HG03469 (cell line): ENCODE results near the gene EDDM3A.
"Not testable (repeated sequence)": the region's sequence is repeated elsewhere in the genome, so short reads cannot be mapped to it uniquely, and the experiment has no call there.

ENCODE experiments used
- ATAC-seq: cut with Tn5 transposase; IDR thresholded peaks from one replicate; pipeline ENCODE4 v1.9.1; 2021; ENCODE audit warnings: mild to moderate bottlenecking, moderate library complexity, moderate number of reproducible peaks; ENCODE audit not compliant: unreplicated experiment

EDDM3A gene

DNA sequence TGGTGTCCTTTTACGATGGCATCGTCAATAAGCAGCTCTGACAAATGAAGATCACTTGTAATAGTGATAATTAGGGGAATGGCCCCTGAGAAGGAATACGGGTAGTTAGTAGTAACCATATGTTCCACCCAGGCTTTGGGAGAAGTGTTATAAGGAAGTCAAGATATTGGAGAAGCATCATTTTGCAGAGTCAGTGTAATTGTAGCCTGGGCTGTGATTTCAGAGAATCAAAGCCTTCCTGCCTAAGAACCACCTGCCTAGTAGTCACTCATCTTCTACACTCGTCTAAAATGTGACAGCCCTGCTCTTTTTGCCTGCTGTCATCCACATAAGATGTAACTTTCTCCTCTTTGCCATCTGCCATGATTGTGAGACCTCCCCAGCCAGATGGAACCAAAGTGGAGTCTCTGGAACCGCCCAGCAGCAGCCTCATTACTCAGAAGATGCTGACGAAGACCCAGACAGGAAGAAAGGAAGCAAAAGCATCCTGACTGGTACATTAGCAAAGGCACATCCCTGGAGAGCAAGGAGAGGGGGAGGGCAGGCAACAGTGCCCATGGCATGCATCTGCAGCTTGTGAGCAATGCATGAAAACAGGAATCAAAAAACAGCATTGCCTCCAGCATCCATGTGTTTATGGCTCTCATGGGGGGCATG, 12.6 kb upstream of the EDDM3A start:
- ATAC-seq = no peak

DNA sequence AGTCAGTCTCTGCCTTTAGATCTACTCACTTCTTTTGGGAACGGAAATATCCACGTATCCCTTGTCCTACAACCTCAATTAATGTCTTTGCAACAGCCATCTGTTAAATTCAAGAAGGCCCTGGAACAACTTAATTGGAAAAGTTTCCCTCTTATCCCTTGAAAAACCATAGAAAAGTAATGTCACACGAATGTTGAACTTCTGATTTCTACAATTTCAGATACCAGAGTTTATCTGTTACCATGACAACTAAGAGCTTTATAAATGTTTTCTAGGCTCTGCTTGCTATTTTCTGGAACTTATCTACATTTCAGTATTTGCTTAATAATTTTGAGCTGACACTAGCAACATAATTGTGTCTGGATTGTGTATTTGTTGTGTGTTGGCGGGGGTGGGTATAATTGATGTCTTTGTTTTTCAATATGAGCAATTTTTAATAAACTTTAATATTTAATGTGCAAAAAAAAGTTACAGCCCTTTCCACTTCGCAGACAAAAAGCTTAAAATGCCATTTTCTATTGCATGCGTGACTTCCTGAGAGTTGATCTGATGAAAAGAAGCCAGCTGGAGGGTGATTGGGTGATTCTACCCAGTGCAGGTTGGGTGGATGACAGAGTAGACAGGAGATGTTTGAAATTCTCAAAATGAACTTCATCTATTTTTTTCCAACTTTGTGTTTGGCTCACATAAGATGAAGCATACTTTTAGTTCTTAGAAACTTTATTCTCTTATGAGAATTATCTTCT, 11.8 kb upstream of the EDDM3A start:
- ATAC-seq = no peak

DNA sequence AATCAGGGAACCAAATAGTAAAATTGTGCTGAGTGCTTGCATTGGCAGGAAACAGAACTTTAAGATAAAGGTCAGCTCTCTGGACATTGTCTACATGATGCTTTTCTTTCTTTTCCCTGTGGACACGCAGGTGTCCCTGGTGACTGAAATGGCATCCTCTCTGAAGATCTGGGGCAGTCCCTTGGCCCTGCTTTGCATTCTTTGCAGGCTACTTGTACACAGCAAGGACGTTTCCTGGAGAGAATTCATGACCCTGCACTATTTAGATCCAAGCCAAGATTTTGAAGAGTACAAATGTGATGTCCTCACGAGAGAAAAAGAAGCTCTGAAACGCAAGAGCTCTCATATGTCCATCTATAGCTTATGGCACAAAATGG, 11.3 kb upstream of the EDDM3A start:
- ATAC-seq = no peak

DNA sequence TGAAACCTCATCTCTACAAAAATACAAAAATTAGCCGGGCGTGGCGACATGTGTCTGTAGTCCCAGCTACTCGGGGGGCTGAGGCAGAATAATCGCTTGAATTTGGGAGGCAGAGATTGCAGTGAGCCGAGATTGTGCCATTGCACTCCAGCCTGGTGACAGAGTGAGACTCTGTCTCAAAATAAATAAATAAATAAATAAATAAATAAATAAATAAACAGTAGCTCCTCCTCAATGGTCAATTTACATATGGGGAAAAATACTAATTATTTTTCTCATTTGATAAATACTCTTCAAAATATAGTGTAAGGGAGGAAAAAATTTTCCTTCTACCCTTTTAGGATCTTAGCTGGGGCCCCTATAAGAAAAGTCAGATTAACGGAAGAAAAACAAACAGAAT, 7.4 kb upstream of the EDDM3A start:
- not testable (repeated sequence) for ATAC-seq

DNA sequence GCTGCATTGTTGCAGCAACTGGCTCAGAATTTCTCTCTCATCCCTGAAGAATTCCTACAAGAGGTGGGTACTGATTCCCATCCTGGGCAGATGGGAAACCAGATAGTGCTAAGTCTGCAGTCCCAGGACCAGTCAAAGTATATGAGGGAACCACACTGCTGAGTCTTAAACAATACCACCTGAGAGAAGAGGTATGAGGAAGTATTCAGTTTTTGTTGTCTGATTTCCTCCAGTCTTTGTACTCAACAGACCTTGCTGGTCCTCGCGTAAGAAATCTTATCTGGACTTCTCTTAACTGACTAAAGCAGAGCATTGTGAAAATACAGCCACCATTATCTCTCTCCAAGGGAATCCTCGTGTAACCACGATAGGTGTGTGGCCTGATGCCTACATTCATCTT, 3.6 kb upstream of the EDDM3A start:
- ATAC-seq = no peak

DNA sequence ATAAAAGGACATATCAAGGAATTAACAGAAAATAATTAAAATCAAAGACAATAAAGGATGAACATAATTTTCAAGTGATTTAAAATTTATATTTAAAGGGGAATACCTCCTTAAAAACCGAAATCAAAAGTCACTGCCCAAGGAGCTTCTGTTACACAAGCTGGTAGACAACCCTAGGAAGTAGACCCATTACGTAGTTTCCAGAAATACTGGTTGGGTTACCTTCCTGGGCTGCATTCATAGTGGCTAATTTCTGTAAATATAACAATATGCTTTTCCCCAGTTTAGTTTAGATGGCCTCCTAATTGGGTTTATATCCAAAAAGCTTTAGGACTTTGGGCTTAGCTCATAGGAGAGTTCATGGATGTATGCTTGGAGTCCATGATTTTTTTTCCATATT, 2.1 kb upstream of the EDDM3A start:
- no peak for ATAC-seq

DNA sequence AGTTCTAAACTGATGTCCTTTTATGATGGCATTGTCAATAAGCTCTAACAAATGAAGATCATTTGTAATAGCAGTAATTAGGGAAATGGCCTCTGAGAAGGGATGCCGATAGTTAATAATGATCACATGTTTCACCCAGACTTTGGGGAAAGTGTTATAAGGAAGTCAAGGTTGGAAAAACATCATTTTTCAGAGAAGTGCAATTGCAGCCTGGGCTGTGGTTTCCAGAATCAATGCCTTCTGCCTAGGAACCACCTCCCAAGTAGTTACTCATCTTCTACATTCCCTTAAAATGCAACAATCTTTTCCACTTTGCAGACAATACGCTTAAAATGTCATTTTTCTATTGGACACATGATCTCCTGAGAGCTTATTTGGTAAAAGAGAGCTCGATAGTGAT, 879 bp downstream of the EDDM3A start:
- ATAC-seq = no peak

DNA sequence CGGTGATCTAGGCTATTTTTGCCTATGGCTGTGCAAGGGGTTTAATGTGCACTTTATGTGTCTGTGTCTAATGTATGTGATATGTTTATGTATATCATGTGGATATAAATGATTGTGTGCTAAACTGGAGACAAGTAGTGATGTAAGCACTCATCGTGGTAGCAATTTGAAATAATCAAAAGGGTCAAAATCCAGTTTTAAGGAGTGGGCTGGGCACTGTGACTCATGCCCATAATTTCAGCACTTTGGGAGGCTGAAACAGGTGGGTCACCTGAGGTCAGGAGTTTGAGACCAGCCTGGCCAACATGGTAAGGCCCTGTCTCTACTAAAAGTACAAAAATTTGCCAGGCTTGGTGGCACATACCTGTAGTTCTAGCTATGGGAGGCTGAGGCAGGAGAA, 2.8 kb downstream of the EDDM3A start:
- no peak for ATAC-seq

DNA sequence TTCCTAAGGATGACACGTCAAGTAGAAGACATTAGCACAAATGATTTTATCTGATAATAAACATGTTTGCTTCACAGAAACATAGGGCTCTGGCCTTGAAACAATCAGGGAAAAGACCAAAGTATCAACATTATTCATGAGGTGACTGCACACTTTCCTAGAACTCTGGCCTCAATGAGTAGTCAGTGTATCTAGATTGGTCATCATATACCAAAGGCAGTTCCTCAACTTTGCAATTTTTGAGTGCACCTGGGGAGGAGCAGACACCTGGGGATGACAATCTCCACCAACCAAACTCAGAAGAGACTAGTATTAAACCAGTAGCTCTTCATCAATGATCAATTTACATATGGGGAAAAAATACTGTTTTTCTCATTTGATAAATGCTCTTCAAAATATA, 4.5 kb downstream of the EDDM3A start:
- no peak for ATAC-seq

DNA sequence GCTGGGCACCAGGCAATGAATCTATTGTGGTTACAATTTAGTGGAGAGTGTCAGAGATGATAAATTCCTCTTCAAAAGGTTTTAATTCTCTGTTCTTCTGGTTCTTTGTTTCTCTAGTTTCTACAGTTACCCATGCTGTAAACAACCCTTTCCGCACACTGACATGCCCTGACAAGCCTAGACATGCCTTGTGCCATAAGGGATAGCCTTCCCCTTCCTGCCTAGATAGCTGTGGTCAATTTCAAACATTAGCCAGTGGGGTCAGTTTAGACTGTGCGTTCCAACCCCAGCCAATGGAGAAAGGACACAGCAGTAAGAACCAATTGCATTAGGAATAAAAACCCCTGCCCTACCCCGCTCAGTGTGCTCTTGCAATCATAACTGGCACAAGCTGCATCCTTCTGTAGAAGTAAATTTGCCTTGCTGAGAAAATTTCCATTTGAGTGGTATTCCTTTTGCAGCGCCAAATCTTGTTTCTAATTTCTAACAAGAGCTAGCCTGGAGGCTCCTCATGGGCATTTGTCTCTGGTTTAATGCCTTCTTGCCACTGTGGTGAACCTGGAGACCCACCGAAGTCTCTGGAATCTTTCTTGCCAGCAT, 6.4 kb downstream of the EDDM3A start:
- no peak for ATAC-seq

DNA sequence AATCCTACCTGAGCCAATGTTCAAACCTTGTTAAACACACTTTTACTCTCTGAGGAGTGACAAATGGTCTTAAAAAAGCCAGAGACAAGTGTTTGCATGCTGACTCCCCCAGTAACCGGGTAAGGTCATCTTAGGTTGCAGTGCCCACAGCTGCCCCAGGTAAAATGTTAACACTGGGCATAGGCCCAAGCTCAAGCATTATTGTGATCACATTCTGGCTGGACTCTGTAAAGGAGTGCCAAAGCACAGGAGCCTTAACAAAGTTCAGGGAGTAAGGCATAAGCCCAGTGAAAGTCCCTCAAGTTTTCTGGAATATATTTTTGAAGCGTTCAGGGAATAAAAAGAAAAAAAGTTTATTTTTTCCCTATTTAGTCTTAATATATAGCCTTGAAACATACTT, 8.6 kb downstream of the EDDM3A start:
- ATAC-seq = no peak

DNA sequence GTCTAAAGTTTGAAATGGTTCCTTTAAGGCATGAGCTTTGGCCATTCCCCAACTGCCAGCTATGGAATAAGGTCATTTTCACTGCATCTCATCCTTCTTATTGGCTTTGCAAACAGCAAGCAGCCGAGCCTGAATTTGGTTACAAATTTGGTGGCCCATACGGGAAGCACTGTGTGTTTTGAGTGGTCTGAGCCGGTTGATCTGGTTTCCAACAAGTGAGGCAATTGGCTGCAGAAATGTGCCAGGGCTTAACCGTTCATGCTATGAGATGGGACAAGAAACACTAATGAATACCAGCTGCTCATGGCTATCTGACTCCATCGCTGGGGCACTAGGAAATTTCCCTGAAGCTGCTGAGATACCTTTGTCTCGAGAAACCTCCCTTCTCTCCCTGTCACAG, 9.3 kb downstream of the EDDM3A start:
- no peak for ATAC-seq

DNA sequence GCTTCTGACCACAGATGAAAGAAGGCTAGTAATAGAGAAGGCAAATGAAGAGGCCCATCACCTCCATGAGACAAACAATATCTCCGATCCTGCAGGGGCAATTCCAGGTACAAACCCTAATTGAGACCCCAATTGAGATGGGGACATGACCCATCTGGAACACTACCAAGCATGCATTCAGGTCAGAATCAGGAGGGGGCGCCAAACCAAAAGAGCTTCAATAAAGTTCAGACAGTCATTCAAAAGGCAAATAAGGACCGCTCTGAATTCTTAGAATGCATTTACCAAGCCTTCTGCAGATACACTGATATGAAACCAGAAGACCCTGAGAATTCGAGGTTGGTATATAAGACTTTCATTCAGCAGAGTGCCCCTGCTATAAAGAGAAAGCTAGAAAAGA, 12.3 kb downstream of the EDDM3A start:
- no peak for ATAC-seq

DNA sequence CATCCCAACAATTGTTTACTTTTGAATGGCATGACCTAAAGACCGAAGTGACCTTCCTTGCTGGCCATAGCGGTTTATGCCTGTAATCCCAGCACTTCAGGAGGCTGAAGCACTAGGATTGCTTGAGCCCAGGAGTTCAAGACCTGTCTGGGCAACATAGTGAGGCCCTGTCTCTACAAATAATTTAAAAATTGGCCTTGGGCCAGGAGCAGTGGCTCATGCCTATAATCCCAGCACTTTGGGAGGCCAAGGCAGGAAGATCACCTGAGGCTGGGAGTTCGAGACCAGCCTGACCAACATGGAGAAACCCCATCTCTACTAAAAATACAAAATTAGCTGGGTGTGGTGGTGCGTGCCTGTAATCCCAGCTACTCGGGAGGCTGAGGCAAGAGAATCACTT, 13.8 kb downstream of the EDDM3A start:
- not testable (repeated sequence) for ATAC-seq

DNA sequence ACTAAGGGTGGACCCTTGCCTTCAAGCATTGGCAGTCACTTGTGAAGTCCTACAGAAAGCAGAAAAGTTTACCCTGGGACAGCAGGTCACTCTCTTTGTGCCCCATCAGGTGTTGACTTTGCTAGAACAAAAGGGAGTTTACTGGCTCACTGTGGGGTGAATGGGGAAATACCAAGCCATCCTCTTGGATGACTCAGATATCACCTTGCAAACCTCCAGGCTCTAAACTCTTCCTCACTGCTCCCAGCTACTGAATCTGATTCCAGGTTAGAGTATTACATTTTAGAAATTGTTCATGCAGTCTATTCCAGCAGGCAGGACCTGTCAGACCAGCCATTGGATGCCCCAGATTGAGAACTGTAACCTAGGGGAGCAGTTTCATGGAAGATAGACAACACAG, 15.3 kb downstream of the EDDM3A start:
- no peak for ATAC-seq

DNA sequence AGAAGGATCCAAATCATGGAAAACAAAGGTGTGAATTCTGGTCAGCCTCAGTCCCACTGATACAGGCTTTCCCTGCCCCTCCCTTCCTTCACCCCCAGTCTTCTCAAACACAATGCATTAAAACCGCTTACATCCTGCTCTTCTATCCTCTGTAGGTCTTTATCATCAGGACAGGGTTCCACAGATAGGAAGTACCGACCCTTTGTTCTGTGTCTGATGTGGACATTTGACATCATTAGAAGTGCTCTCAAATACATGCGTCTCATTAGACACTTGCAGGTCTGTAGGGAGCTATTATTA, 22.9 kb downstream of the EDDM3A start:
- no peak for ATAC-seq

DNA sequence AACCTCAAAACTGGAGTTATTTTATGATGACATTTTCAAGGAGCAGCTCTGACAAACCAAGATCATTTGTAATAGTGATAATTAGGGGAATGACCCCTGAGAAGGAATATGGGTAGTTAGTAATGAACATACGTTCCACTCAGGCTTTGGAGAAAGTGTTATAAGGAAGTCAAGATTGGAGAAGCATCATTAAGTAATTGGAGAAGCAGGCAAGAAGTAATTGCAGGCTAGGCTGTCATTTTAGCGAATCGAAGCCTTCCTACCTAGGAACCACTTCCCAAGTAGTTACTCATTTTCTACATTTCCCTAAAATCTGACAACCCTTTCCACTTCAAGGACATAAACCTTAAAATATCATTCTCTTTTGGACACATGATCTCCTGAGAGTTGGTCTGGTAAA, 23.7 kb downstream of the EDDM3A start:
- no peak for ATAC-seq

DNA sequence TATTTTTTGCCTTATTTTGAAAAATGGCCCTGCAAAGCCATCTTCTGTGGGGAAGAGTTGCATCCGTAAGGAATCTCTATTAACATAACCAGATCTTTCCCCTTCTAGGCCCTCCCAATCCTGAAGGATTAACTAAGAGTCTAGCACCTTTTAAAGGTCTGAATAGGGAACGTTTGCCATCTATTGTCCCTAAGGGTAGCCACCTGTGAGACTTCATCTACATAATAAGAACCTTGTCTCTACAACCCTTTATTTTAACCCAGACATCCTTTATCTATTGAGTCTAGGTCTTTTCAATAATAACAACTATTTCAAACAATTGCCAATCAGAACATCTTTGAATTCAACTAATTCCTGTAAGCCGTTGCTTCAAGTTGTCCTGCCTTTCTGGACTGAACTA, 27.0 kb downstream of the EDDM3A start:
- ATAC-seq = no peak

DNA sequence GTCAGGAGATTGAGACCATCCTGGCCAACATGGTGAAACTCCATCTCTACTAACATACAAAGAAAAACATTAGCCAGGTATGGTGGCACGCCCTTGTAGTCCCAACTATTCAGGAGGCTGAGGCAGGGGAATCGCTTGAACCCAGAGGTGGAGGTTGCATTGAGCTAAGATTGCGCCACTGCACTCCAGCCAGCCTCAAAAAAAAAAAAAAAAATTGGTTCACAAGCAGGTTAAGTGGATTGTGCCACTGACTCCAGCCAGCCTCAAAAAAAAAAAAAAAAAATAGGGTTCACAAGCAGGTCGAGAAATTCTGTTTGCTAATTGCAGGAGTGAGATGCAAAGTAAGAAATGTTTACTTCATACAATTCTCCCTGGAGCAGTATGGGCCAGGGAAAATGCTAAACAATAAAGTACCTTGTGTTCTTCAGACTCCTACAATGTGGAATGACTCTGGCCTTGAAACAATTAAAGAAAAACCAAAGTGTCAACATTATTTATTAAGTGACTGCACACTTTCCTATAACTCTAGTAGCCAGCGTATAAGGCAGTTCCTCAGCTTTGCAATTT, 28.7 kb downstream of the EDDM3A start:
- ATAC-seq = no peak

DNA sequence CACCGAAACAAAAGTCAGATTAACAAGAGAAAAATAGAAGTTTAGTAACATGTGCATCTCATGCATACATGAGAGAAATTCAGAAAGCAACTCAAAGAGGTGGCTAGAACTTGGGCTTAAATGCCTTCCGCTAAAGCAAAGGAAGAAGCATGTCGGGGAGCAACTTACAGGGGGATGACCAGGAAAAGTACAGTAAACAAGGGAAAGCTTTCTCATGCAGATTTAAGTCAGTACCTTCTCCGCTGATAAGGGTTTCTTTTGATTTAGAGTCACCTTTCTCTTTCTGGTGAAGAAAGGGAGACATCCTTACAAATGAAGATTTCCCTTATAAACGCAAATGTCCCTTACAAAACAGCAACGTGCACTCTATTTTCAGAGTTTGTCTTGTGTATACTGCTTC, 29.4 kb downstream of the EDDM3A start:
- ATAC-seq = no peak

DNA sequence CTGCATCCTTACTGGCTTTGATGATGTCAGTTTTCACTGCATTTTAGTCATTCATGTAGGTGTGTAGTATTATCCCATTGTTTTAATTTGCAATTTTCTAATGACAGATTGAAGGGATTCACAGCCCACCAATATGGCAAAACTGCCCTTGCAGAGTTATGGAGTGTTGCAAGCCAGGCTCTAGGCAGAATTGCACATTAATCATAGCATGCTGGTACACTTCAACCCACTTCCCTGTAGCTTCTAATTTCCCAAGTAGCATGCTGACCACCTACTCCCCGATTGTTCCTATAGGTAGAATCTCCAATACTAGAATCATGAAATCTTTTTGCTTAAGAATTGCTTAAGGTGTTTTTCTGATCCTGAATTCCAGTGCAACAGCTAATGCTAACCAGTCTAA, 30.2 kb downstream of the EDDM3A start:
- ATAC-seq = no peak

DNA sequence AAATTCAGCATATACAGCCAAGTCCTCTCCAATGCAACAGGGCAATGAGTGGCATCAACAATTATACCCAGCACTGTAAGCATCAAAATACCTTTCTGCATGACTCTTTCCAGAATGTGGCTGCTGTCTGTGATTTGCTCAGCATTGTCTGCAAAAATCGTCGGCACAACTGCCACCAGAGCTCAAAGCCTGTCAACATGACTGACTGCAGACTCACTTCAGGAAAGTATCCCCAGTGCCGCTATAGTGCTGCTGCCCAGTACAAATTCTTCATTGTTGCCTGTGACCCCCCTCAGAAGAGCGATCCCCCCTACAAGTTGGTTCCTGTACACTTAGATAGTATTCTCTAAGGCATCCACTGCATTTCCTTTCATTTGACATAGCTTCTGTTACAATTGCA, 36.1 kb downstream of the EDDM3A start:
- no peak for ATAC-seq
